PC-3 (cell line): ENCODE results near the gene WSCD2.

Experiments
- EZH2 ChIP-seq: fragments of 300-600 bp; sonication (generic); IDR thresholded peaks from one replicate; pipeline ENCODE4 v1.6.1; 2017; ENCODE audit warnings: antibody characterized with exemption, mild to moderate bottlenecking, low read length; ENCODE audit not compliant: unreplicated experiment
- TF ChIP-seq, protein P1 (sequence below): fragments of 300-600 bp; sonication (generic); conservative IDR thresholded peaks from 2 replicates; pipeline ENCODE4 v1.5.1; 2017; ENCODE audit warnings: antibody characterized with exemption, low read depth, mild to moderate bottlenecking, low read length

DNA sequence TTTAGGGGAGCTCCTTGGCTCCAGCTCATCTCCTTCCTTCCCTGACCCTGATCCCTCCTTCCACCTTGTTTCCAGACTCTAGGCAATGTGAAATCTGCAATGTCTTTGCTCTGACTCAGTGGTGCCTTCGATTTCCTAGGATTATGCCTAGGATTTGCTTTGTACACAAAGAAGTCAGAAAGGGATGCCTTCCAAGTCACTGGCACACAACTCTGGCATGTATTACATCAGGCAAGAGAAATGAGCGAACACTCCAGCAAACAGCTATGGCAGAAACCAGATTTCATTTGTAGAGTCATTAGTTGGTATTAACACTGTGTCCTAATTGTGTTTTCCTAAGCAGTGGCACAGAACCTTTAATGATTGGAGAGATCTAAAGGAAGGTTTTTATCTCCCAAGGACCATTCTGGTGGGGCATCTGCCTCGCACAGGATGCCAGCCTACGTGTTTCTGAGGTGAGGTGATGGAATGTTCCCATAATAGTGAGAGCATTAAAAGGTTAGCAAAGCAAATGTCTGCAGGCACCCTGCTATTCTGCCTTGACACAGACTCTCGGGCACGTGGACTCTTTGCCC lies 84.9 kb downstream of the WSCD2 start:
- TF ChIP-seq, protein P1, sequence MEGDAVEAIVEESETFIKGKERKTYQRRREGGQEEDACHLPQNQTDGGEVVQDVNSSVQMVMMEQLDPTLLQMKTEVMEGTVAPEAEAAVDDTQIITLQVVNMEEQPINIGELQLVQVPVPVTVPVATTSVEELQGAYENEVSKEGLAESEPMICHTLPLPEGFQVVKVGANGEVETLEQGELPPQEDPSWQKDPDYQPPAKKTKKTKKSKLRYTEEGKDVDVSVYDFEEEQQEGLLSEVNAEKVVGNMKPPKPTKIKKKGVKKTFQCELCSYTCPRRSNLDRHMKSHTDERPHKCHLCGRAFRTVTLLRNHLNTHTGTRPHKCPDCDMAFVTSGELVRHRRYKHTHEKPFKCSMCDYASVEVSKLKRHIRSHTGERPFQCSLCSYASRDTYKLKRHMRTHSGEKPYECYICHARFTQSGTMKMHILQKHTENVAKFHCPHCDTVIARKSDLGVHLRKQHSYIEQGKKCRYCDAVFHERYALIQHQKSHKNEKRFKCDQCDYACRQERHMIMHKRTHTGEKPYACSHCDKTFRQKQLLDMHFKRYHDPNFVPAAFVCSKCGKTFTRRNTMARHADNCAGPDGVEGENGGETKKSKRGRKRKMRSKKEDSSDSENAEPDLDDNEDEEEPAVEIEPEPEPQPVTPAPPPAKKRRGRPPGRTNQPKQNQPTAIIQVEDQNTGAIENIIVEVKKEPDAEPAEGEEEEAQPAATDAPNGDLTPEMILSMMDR, result no peak
- no peak for TF ChIP-seq EZH2
